K562 (cell line): Measurements from ENCODE around the gene NDFIP2. TPM values are rescaled to one million over a fixed set of nuclear protein-coding genes. Genes with fewer than 3 reads are reported as not detected.

ENCODE experiments used
- ATAC-seq: fragments of 200-7000 bp; cut with Tn5 transposase; 3 replicates; pipeline ENCODE4 v1.9.1; 2020; ENCODE audit warnings: moderate library complexity
- BruUV-seq: library from RNA; stranded (reverse); fragments of 400-500 nt; replicated peaks from 2 replicates; lab custom pipeline; 2021; lab: Mats Ljungman, UMichigan
- CTCF ChIA-PET: fragments of 300-600 bp; formaldehyde crosslinking; extraction: SDS; loops from one replicate; lab custom pipeline; 2021; ENCODE audit warnings: low intra/inter-chr PET ratio; lab: Yijun Ruan, JAX
- POLR2A ChIA-PET: fragments of 300-600, 350-650 bp; sonication (Branson Sonifier 250); formaldehyde crosslinking; extraction: SDS; loops from one replicate; lab custom pipeline; 2021; ENCODE audit warnings: antibody characterized with exemption, inconsistent platforms; lab: Yijun Ruan, JAX
- DNase-seq, 4 experiments: peaks; one replicate each; pipeline versions ENCODE4 v3.0.0 to v3.0.0-alpha.2; 2011 to 2018; ENCODE audit warnings: low spot score in 3 of 4, mixed read lengths in 3 of 4; ENCODE audit errors: extremely low read depth in 1 of 4
- FAIRE-seq: peaks from 2 replicates; lab custom pipeline; 2011; peaks lifted over from hg19 to GRCh38; lab: Jason Lieb, UNC
- H2AFZ ChIP-seq: 2 replicates; pipeline ENCODE4 v1.6.0; 2011; ENCODE audit warnings: low read depth, low read length, control low read depth, inconsistent platforms
- H3K27ac ChIP-seq: fragments of 200-600 bp; 3 replicates; pipeline ENCODE4 v1.8.0; 2011; ENCODE audit warnings: low read depth, mild to moderate bottlenecking, control low read depth, inconsistent platforms, low read length, moderate library complexity, mixed read lengths; ENCODE audit errors: extremely low read depth
- H3K27me3 ChIP-seq, 2 experiments: fragments of 300-600 bp in 1 of 2; 2 replicates in 1 of 2; 3 replicates in 1 of 2; pipeline versions ENCODE4 v1.6.0 to v1.8.0; 2011; ENCODE audit warnings: inconsistent platforms in 2 of 2, low read length in 2 of 2, mild to moderate bottlenecking in 1 of 2, mixed read lengths in 1 of 2, moderate library complexity in 1 of 2; ENCODE audit not compliant: control insufficient read depth in 2 of 2, insufficient read depth in 2 of 2
- H3K36me3 ChIP-seq: fragments of 300-600 bp; 3 replicates; pipeline ENCODE4 v1.8.0; 2011; ENCODE audit warnings: mild to moderate bottlenecking, low read length, inconsistent platforms; ENCODE audit not compliant: control insufficient read depth, insufficient read depth
- H3K4me1 ChIP-seq, 2 experiments: fragments of 200-600 bp in 1 of 2; replicated peaks in 1 of 2; 2 replicates in 1 of 2; 3 replicates in 1 of 2; pipeline versions ENCODE4 v1.5.1 to v1.8.0; 2011; ENCODE audit warnings: inconsistent platforms in 2 of 2, low read length in 2 of 2, mild to moderate bottlenecking in 1 of 2, mixed read lengths in 1 of 2, moderate library complexity in 1 of 2; ENCODE audit not compliant: control insufficient read depth in 2 of 2, insufficient read depth in 2 of 2
- H3K4me2 ChIP-seq: 2 replicates; pipeline ENCODE4 v1.6.1; 2011; ENCODE audit warnings: low read length, control low read depth, inconsistent platforms, mixed read lengths; ENCODE audit not compliant: insufficient read depth
- H3K4me3 ChIP-seq: fragments of 200-600 bp; sonication (generic), shearing (Covaris generic); 2 replicates; pipeline ENCODE4 v1.5.1; 2016; ENCODE audit warnings: control low read depth, inconsistent platforms
- H3K79me2 ChIP-seq: fragments of 200-600 bp; 3 replicates; pipeline ENCODE4 v1.8.0; 2011; ENCODE audit warnings: low read length, inconsistent platforms; ENCODE audit not compliant: control insufficient read depth, insufficient read depth
- H3K9ac ChIP-seq, 2 experiments: 2 replicates each; pipeline versions ENCODE4 v1.6.0 to v1.6.1; 2011; ENCODE audit warnings: low read depth in 2 of 2, low read length in 2 of 2, control low read depth in 1 of 2, inconsistent platforms in 1 of 2, mild to moderate bottlenecking in 1 of 2, mixed read lengths in 1 of 2; ENCODE audit not compliant: insufficient read depth in 1 of 2
- H3K9me1 ChIP-seq: one replicate; pipeline ENCODE4 v1.6.0; 2011; ENCODE audit warnings: inconsistent platforms, mild to moderate bottlenecking, low read length, moderate library complexity; ENCODE audit not compliant: control insufficient read depth, insufficient read depth
- H3K9me3 ChIP-seq: replicated peaks from 2 replicates; pipeline ENCODE4 v1.5.1; 2011; ENCODE audit warnings: low read depth, low read length, inconsistent platforms; ENCODE audit not compliant: control insufficient read depth, insufficient read depth
- H4K20me1 ChIP-seq: replicated peaks from 2 replicates; pipeline ENCODE4 v1.6.1; 2011; ENCODE audit warnings: low read length, inconsistent platforms, mixed read lengths; ENCODE audit not compliant: control insufficient read depth, insufficient read depth
- BDP1 ChIP-seq: IDR thresholded peaks from 3 replicates; pipeline ENCODE4 v1.6.1; 2011; ENCODE audit not compliant: insufficient read length, insufficient read depth
- CHD1 ChIP-seq: fragments of 200-600 bp; sonication (generic); IDR thresholded peaks from one replicate; pipeline ENCODE4 v1.6.1; 2012; ENCODE audit warnings: mild to moderate bottlenecking, moderate library complexity, low read length, inconsistent platforms
- EGR1 ChIP-seq: fragments of 450-650 bp; conservative IDR thresholded peaks from 2 replicates; pipeline ENCODE4 v1.6.1; 2017; ENCODE audit warnings: mild to moderate bottlenecking
- FOXA1 ChIP-seq: fragments of 450-650 bp; IDR thresholded peaks from 2 replicates; pipeline ENCODE4 v1.6.1; 2016; ENCODE audit warnings: mild to moderate bottlenecking, borderline replicate concordance
- MCM5 ChIP-seq: fragments of 450-650 bp; IDR thresholded peaks from 2 replicates; pipeline ENCODE4 v1.6.1; 2016; ENCODE audit warnings: low read depth
- MXI1 ChIP-seq: IDR thresholded peaks from 2 replicates; pipeline ENCODE4 v1.6.1; 2011; ENCODE audit warnings: low read depth, mild to moderate bottlenecking, improper control_type of control experiment, low read length
- NCOA4 ChIP-seq: fragments of 450-650 bp; IDR thresholded peaks from 2 replicates; pipeline ENCODE4 v1.6.1; 2018; ENCODE audit warnings: mild to moderate bottlenecking; ENCODE audit not compliant: partially characterized antibody
- RAD51 ChIP-seq: fragments of 450-650 bp; IDR thresholded peaks from 2 replicates; pipeline ENCODE4 v1.7.1; 2016; ENCODE audit warnings: low read depth, mild to moderate bottlenecking, borderline replicate concordance
- RFX5 ChIP-seq: IDR thresholded peaks from 2 replicates; pipeline ENCODE4 v1.6.1; 2011; ENCODE audit warnings: low read depth, mild to moderate bottlenecking, improper control_type of control experiment, low read length
- RNF2 ChIP-seq: sonication (generic); IDR thresholded peaks from 2 replicates; pipeline ENCODE4 v1.6.1; 2016
- SMARCA4 ChIP-seq: fragments of 450-650 bp; IDR thresholded peaks from 2 replicates; pipeline ENCODE4 v1.6.1; 2016
- SNRNP70 ChIP-seq: fragments of 200-400 bp; formaldehyde crosslinking; optimal IDR thresholded peaks from 2 replicates; pipeline ENCODE3; 2017; ENCODE audit warnings: low read depth, low read length
- SOX6 ChIP-seq: fragments of 450-650 bp; IDR thresholded peaks from 2 replicates; pipeline ENCODE4 v1.6.1; 2014; ENCODE audit warnings: mild to moderate bottlenecking
- SRSF1 ChIP-seq: fragments of 200-400 bp; formaldehyde crosslinking; IDR thresholded peaks from 2 replicates; pipeline ENCODE4 v1.6.1; 2017; ENCODE audit warnings: mild to moderate bottlenecking, low read depth, low read length, moderate library complexity
- TBP ChIP-seq: optimal IDR thresholded peaks from 2 replicates; pipeline ENCODE3; 2011; ENCODE audit warnings: low read depth, low read length, improper control_type of control experiment
- U2AF2 ChIP-seq: fragments of 200-400 bp; formaldehyde crosslinking; optimal IDR thresholded peaks from 2 replicates; pipeline ENCODE3; 2017; ENCODE audit warnings: low read depth, mild to moderate bottlenecking, low read length
- ZNF584 ChIP-seq: fragments of 200-800 bp; sonication (Bioruptor generic); IDR thresholded peaks from 2 replicates; pipeline ENCODE4 v1.6.1; 2016; ENCODE audit warnings: low read depth, mild to moderate bottlenecking, missing genetic modification characterization, missing compliant biosample characterization
- ZNF780A ChIP-seq: fragments of 250-450 bp; sonication (Bioruptor Pico); IDR thresholded peaks from 2 replicates; pipeline ENCODE4 v1.5.0; 2021; ENCODE audit warnings: mild to moderate bottlenecking
- WGBS: fragments of 100-300 bp; shearing (Covaris generic); methylation state at CpG from one replicate; pipeline ENCODE4 v1.1.6; 2016; ENCODE audit warnings: low coverage, mixed read lengths; ENCODE audit not compliant: insufficient coverage; ENCODE audit errors: missing lambda C conversion rate; 5-methylcytosine and 5-hydroxymethylcytosine counted together
- in situ Hi-C: fragments of 300-500 bp; cut with MboI; formaldehyde crosslinking; loops from 4 replicates; pipeline ENCODE4 v1.15.0; 2018; ENCODE audit warnings: inconsistent platforms, mixed read lengths
- intact Hi-C: fragments of 100-400 bp; cut with micrococcal nuclease; formaldehyde crosslinking; loops from 2 replicates; pipeline ENCODE4 v1.14.2; 2022
- polyA plus RNA-seq, 8 experiments: library from polyadenylated mRNA; depleted of rRNA in 4 of 8; stranded (reverse) in 5 of 8; unstranded in 3 of 8; fragments of >200 nt; fragmentation: Nextera tagmentation in 2 of 8; fragmentation: Illumina TruSeq in 1 of 8; extraction: Ambion mirVana in 2 of 8; extraction: Trizol in 1 of 8; gene quantifications; 2 replicates each; pipeline versions ENCODE4 v1.2.1 to v1.2.3, GENCODE V29; 2011 to 2014; ENCODE audit warnings: inconsistent platforms in 1 of 8, missing spikeins in 1 of 8
- total RNA-seq, 7 experiments: library from RNA; depleted of rRNA in 6 of 7; stranded (reverse); fragments of >200 nt in 6 of 7; fragmentation: Illumina TruSeq in 2 of 7; extraction: Trizol in 2 of 7; gene quantifications; 2 replicates each; pipeline versions ENCODE4 v1.2.1 to v1.2.3, GENCODE V29; 2011 to 2021; ENCODE audit warnings: low replicate concordance in 1 of 7
- TF ChIP-seq, protein P1 (sequence below): fragments of 450-650 bp; IDR thresholded peaks from 2 replicates; pipeline ENCODE4 v1.6.1; 2016
- TF ChIP-seq, protein P2 (sequence below): fragments of 250-450 bp; sonication (Bioruptor Pico); IDR thresholded peaks from 2 replicates; pipeline ENCODE4 v1.6.1; 2021; ENCODE audit warnings: mild to moderate bottlenecking

The NDFIP2 gene
- total and polyA plus RNA-seq, 9 of the 15 experiments (the other 6 are each of a cell fraction or from before 2014, with no cell fraction given), result 13.4 to 54.4 (median 27.8) TPM

DNA sequence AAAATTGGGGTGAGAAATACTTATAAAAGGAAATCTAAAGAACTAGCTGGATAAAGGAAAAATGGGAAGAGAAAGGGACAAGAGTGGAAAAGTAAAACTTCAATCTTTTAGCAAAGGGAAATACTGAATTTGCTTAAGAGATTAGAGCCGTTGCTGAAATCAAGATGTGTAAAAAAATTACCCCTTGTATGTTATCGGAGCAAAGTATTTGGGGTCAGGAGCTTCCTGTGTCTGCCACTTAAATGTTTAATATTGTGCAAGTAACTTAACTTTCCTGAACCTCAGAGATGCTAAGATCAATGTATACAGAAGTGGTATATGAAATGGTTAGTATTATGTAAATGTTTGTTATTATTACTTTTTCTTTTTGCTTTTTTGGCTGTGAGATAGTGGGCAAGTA, 51.6 kb downstream of the NDFIP2 start:
- Histone ChIP-seq H2AFZ (no peak overlapping the region), H3K4me1 (no peaks in the 10 kb centered on the region), H3K36me3 (0 out of 3 replicates have a peak, but pooled peaks cover 2% of the 10 kb centered on the region), H3K9me1 (no peaks in the 10 kb centered on the region), H3K27ac (no peak overlapping the region), H3K79me2 (no peaks in the 10 kb centered on the region), H4K20me1 (no peaks in the 10 kb centered on the region), H3K9me3 (no peaks in the 10 kb centered on the region), H3K4me2 (no peak overlapping the region), H3K27me3 (no peaks in the 10 kb centered on the region), H3K4me3 (no peak overlapping the region), H3K9ac (no peak overlapping the region)
- POLR2A ChIA-PET, result interaction anchor here (0.6 to 0.7 kb wide), 2 partner anchors 8 to 188 kb away, joined by 3 read pairs; no protein-coding TSS in a partner anchor
- CTCF ChIA-PET, result no interaction called here
- ATAC-seq (no peak), FAIRE-seq (no peak), DNase-seq (no peak)
- intact Hi-C loops (no loop called here), in situ Hi-C loops (no loop called here)
- TF ChIP-seq CHD1 (no peak), TBP (no peak), ZNF780A (CRISPR knock-in tag) (no peak), MXI1 (no peak), RAD51 (no peak), RNF2 (no peak), EGR1 (no peak), U2AF2 (no peak), RFX5 (no peak), SOX6 (no peak), ZNF584 (CRISPR knock-in tag) (no peak), SMARCA4 (no peak), BDP1 (no peak), MCM5 (no peak), SNRNP70 (no peak), FOXA1 (no peak), NCOA4 (no peak), SRSF1 (no peak)
- TF ChIP-seq, protein P1, sequence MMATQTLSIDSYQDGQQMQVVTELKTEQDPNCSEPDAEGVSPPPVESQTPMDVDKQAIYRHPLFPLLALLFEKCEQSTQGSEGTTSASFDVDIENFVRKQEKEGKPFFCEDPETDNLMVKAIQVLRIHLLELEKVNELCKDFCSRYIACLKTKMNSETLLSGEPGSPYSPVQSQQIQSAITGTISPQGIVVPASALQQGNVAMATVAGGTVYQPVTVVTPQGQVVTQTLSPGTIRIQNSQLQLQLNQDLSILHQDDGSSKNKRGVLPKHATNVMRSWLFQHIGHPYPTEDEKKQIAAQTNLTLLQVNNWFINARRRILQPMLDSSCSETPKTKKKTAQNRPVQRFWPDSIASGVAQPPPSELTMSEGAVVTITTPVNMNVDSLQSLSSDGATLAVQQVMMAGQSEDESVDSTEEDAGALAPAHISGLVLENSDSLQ, result no peak
- TF ChIP-seq, protein P2, sequence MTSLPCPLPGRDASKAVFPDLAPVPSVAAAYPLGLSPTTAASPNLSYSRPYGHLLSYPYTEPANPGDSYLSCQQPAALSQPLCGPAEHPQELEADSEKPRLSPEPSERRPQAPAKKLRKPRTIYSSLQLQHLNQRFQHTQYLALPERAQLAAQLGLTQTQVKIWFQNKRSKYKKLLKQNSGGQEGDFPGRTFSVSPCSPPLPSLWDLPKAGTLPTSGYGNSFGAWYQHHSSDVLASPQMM (CRISPR knock-in tag), result no peak
- BruUV-seq, result no TSS peak
- 60% methylated on average over 2 of the region's 2 CpGs for WGBS
